ENCODE measurements around the gene JHY. TPM values are rescaled to one million over a fixed set of nuclear protein-coding genes. Genes with fewer than 3 reads are reported as not detected.

Gene JHY
- total RNA-seq, 1 experiment from 2014 or later, result 0.79 TPM

DNA sequence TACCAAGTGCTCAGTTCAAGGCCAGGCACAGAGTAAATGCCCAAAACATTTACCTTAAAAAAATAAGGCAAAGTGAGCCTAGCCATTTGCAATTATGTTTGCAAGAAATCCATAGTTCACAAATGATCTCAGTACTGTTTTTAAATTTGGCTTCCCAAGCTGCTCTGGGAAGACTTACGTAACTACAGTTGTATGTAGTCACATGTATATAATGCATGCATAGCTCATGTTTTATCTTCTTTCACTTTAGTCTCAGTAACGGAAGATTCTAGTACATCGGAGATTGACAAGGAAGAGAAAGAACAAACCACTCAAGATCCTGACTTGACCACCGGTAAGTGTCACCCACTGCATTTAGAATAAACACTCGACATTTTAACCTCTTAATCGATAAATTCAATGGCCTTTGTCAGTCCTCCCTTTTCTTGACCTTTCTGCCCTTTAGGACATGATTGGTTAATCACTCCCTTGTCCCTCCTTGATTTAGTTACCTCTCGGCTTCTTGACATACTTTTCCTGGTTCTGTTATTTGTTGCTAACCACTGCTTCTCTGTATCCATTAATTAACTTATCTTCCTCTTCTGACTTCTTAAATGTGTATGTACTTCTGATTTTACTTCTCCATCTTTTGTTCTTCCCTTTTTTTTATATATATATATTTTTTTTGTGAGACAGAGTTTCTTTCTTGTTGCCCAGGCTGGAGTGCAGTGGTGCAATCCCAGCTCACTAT, 18.0 kb upstream of the JHY start:
- H3T11ph ChIP-seq (ENCODE audit: low read length), result no peak overlapping the region
- H2AFZ ChIP-seq (ENCODE audit: low read length), result no peak overlapping the region
- H3K23ac ChIP-seq (ENCODE audit: insufficient read length, low read depth, low read length), result no peak overlapping the region
- H4K91ac ChIP-seq (ENCODE audit: insufficient read length, low read depth, low read length), result no peak overlapping the region
- H4K5ac ChIP-seq (ENCODE audit: insufficient read length, low read depth, low read length), result no peak overlapping the region
- no peak overlapping the region for H3K4ac ChIP-seq (ENCODE audit: low read depth, low read length)
- no peaks in the 10 kb centered on the region for H3K79me2 ChIP-seq (ENCODE audit: insufficient read depth, low read length)
- TF ChIP-seq, protein P1, sequence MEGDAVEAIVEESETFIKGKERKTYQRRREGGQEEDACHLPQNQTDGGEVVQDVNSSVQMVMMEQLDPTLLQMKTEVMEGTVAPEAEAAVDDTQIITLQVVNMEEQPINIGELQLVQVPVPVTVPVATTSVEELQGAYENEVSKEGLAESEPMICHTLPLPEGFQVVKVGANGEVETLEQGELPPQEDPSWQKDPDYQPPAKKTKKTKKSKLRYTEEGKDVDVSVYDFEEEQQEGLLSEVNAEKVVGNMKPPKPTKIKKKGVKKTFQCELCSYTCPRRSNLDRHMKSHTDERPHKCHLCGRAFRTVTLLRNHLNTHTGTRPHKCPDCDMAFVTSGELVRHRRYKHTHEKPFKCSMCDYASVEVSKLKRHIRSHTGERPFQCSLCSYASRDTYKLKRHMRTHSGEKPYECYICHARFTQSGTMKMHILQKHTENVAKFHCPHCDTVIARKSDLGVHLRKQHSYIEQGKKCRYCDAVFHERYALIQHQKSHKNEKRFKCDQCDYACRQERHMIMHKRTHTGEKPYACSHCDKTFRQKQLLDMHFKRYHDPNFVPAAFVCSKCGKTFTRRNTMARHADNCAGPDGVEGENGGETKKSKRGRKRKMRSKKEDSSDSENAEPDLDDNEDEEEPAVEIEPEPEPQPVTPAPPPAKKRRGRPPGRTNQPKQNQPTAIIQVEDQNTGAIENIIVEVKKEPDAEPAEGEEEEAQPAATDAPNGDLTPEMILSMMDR (conservative IDR thresholded peaks at IDR 0.05), result no peak
- Mint-ChIP-seq H3K4me3 (no peak overlapping the region), H3K4me1 (no peaks in the 10 kb centered on the region), H3K27ac (no peak overlapping the region), H3K36me3 (ENCODE audit: insufficient read depth in 1 of 3, low read depth in 3 of 3) (no peaks in the 10 kb centered on the region), H3K9me3 (no peaks in the 10 kb centered on the region), H3K27me3 (ENCODE audit: low read depth) (peaks cover 7% of the 10 kb centered on the region)
- H3K9me3 ChIP-seq (ENCODE audit: control insufficient read depth, low read depth, low read length), result no peaks in the 10 kb centered on the region
- H3K14ac ChIP-seq (ENCODE audit: insufficient read depth, low read length), result no peak overlapping the region
- no peaks in the 10 kb centered on the region for H3K27me3 ChIP-seq (ENCODE audit: insufficient read depth, low read length)
- no peaks in the 10 kb centered on the region for H3K79me1 ChIP-seq (ENCODE audit: insufficient read depth, low read depth, low read length, poor library complexity, severe bottlenecking)
- no peaks in the 10 kb centered on the region for H3K23me2 ChIP-seq (ENCODE audit: insufficient read length, low read depth, low read length, poor library complexity, severe bottlenecking)
- WGBS (ENCODE audit: extremely low coverage, insufficient read length, low lambda C conversion rate), result no CpG with 5 or more reads among the region's 7 CpGs
- H2BK15ac ChIP-seq (ENCODE audit: low read depth, low read length), result no peak overlapping the region
- H3K9ac ChIP-seq (ENCODE audit: extremely low read depth, insufficient read length, low read length), result no peak overlapping the region
- H3K27ac ChIP-seq (ENCODE audit: insufficient read length, low read depth, low read length), result no peak overlapping the region
- H2AK5ac ChIP-seq (ENCODE audit: insufficient read length, low read length), result no peak overlapping the region
- H4K8ac ChIP-seq (replicated peaks; ENCODE audit: insufficient read length, low read depth, low read length), result no peak overlapping the region
- no peak overlapping the region for H2BK20ac ChIP-seq (ENCODE audit: low read depth, low read length, poor library complexity, severe bottlenecking)
- H3K4me1 ChIP-seq (ENCODE audit: insufficient read depth, low read length), result no peaks in the 10 kb centered on the region
- no peaks in the 10 kb centered on the region for H4K20me1 ChIP-seq (ENCODE audit: control insufficient read depth, insufficient read depth, insufficient read length)
- H3K4me2 ChIP-seq (ENCODE audit: insufficient read depth, insufficient read length, low read length), result no peak overlapping the region
- no peak overlapping the region for H2BK120ac ChIP-seq (ENCODE audit: low read depth, low read length, poor library complexity, severe bottlenecking)
- no peak overlapping the region for H3K18ac ChIP-seq (ENCODE audit: insufficient read length, low read depth, low read length)
- no peak overlapping the region for H3K56ac ChIP-seq (ENCODE audit: insufficient read length, low read depth, low read length)
- no peak for DNase-seq
- H2BK12ac ChIP-seq (ENCODE audit: insufficient read length, low read depth, low read length), result no peak overlapping the region
- H2BK5ac ChIP-seq (ENCODE audit: insufficient read length, low read length), result no peak overlapping the region
